ENCODE results near the gene GRK1.

- TF ChIP-seq, protein P1, sequence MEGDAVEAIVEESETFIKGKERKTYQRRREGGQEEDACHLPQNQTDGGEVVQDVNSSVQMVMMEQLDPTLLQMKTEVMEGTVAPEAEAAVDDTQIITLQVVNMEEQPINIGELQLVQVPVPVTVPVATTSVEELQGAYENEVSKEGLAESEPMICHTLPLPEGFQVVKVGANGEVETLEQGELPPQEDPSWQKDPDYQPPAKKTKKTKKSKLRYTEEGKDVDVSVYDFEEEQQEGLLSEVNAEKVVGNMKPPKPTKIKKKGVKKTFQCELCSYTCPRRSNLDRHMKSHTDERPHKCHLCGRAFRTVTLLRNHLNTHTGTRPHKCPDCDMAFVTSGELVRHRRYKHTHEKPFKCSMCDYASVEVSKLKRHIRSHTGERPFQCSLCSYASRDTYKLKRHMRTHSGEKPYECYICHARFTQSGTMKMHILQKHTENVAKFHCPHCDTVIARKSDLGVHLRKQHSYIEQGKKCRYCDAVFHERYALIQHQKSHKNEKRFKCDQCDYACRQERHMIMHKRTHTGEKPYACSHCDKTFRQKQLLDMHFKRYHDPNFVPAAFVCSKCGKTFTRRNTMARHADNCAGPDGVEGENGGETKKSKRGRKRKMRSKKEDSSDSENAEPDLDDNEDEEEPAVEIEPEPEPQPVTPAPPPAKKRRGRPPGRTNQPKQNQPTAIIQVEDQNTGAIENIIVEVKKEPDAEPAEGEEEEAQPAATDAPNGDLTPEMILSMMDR (conservative IDR thresholded peaks at IDR 0.05; ENCODE audit: low read length) = no peak
- TF ChIP-seq EZH2phosphoT487 (IDR thresholded peaks at IDR 0.05; ENCODE audit: borderline replicate concordance, low read depth, low read length) = no peak
Observed at GRCh38 chr13:113647351-113648215, 19.4 kb upstream of the GRK1 start.
